Measurements from ENCODE around the gene SASH1. TPM values are rescaled to one million over a fixed set of nuclear protein-coding genes. Genes with fewer than 3 reads are reported as not detected.
A peak's percentile ranks its signal among the peaks of the same experiment; 100 is the strongest.

The SASH1 gene
- total and polyA plus RNA-seq, 7 experiments from 2014 or later = 0.24 to 7.8 (median 1.4) TPM; not detected in 2

- ATAC-seq = no peak
- no peak overlapping the region for H3K27ac ChIP-seq (ENCODE audit: low read depth, low read length)
- no peak overlapping the region for H3K4me3 ChIP-seq (ENCODE audit: low read length)
- H3K27me3 ChIP-seq (ENCODE audit: control insufficient read depth in 2 of 2, insufficient read depth in 2 of 2, low read length in 2 of 2) = no peaks in the 10 kb centered on the region
- Mint-ChIP-seq H3K27ac (no peak overlapping the region), H3K27me3 (peaks cover 21 to 36% (median 31%) of the 10 kb centered on the region in 5 donors), H3K4me3 (no peak overlapping the region), H3K36me3 (no peaks in the 10 kb centered on the region), H3K9me3 (peaks cover 0 to 1% (median 0%) of the 10 kb centered on the region in 11 donors), H3K4me1 (peaks cover 0 to 17% (median 7%) of the 10 kb centered on the region in 7 donors)
- no peaks in the 10 kb centered on the region for H3K4me1 ChIP-seq (ENCODE audit: control insufficient read depth in 2 of 2, insufficient read depth in 2 of 2, low read length in 2 of 2)
- H3K36me3 ChIP-seq (ENCODE audit: control insufficient read depth in 2 of 3, insufficient read depth in 3 of 3, low read length in 3 of 3) = no peaks in the 10 kb centered on the region
- DNase-seq = no peak
- POLR2A ChIA-PET = no interaction called here
- CTCF ChIA-PET = no interaction called here
- intact Hi-C loops (cut with micrococcal nuclease) = loop anchor here in 1 of 2 donors (5.0 kb wide), 1 partner anchor 466 kb away; no protein-coding TSS in a partner anchor
- H3K9me3 ChIP-seq (ENCODE audit: control insufficient read depth in 2 of 3, low read length in 3 of 3) = no peaks in the 10 kb centered on the region
Observed at GRCh38 chr6:148561629-148562028, 219.0 kb downstream of the SASH1 start.

GRCh38 chr6:148563066-148563465 is 220.4 kb downstream of the SASH1 start:
- Mint-ChIP-seq H3K9me3 (no peaks in the 10 kb centered on the region), H3K36me3 (no peaks in the 10 kb centered on the region), H3K4me1 (peaks cover 0 to 14% (median under 1%) of the 10 kb centered on the region in 7 donors), H3K4me3 (no peak overlapping the region), H3K27ac (no peak overlapping the region), H3K27me3 (peaks cover 18 to 34% (median 24%) of the 10 kb centered on the region in 5 donors)
- H3K4me1 ChIP-seq (ENCODE audit: control insufficient read depth in 2 of 2, insufficient read depth in 2 of 2, low read length in 2 of 2) = no peaks in the 10 kb centered on the region
- no peak for ATAC-seq
- no peak overlapping the region for H3K27ac ChIP-seq (ENCODE audit: low read depth, low read length)
- DNase-seq = no peak
- intact Hi-C loops (cut with micrococcal nuclease) = loop anchor here in 1 of 2 donors (5.0 kb wide), 1 partner anchor 464 kb away; no protein-coding TSS in a partner anchor
- no peaks in the 10 kb centered on the region for H3K27me3 ChIP-seq (ENCODE audit: control insufficient read depth in 2 of 2, insufficient read depth in 2 of 2, low read length in 2 of 2)
- H3K36me3 ChIP-seq (ENCODE audit: control insufficient read depth in 2 of 3, insufficient read depth in 3 of 3, low read length in 3 of 3) = no peaks in the 10 kb centered on the region
- ChIA-PET POLR2A (no interaction called here), CTCF (no interaction called here)
- no peaks in the 10 kb centered on the region for H3K9me3 ChIP-seq (ENCODE audit: control insufficient read depth in 2 of 3, low read length in 3 of 3)
- no peak overlapping the region for H3K4me3 ChIP-seq (ENCODE audit: low read length)

GRCh38 chr6:148564494-148565035 is 221.9 kb downstream of the SASH1 start:
- intact Hi-C loops (cut with micrococcal nuclease) = loop anchor here in 1 of 2 donors (5.0 kb wide), 1 partner anchor 463 kb away; no protein-coding TSS in a partner anchor
- H3K4me1 Mint-ChIP-seq = peaks cover 0 to 14% (median 0%) of the 10 kb centered on the region in 7 donors
- ChIA-PET POLR2A (no interaction called here), CTCF (no interaction called here)
- ATAC-seq = no peak
- H3K9me3 ChIP-seq (ENCODE audit: control insufficient read depth in 2 of 3, low read length in 3 of 3) = no peaks in the 10 kb centered on the region
- no peak overlapping the region for H3K4me3 Mint-ChIP-seq
- H3K36me3 Mint-ChIP-seq = no peaks in the 10 kb centered on the region
- no peak overlapping the region for H3K27ac Mint-ChIP-seq
- H3K27me3 Mint-ChIP-seq = peaks cover 17 to 38% (median 23%) of the 10 kb centered on the region in 5 donors
- H3K27me3 ChIP-seq (ENCODE audit: control insufficient read depth in 2 of 2, insufficient read depth in 2 of 2, low read length in 2 of 2) = no peaks in the 10 kb centered on the region
- no peak overlapping the region for H3K27ac ChIP-seq (ENCODE audit: low read depth, low read length)
- no peak overlapping the region for H3K4me3 ChIP-seq (ENCODE audit: low read length)
- H3K36me3 ChIP-seq (ENCODE audit: control insufficient read depth in 2 of 3, insufficient read depth in 3 of 3, low read length in 3 of 3) = no peaks in the 10 kb centered on the region
- no peak for DNase-seq
- H3K4me1 ChIP-seq (ENCODE audit: control insufficient read depth in 2 of 2, insufficient read depth in 2 of 2, low read length in 2 of 2) = no peaks in the 10 kb centered on the region
- H3K9me3 Mint-ChIP-seq = no peaks in the 10 kb centered on the region

GRCh38 chr6:148565321-148565926 is 222.8 kb downstream of the SASH1 start:
- Mint-ChIP-seq H3K4me1 (peaks cover 0 to 15% (median 0%) of the 10 kb centered on the region in 7 donors), H3K27me3 (peaks cover 15 to 40% (median 25%) of the 10 kb centered on the region in 5 donors), H3K4me3 (no peak overlapping the region), H3K36me3 (no peaks in the 10 kb centered on the region), H3K9me3 (no peaks in the 10 kb centered on the region), H3K27ac (no peak overlapping the region)
- ChIA-PET POLR2A (no interaction called here), CTCF (no interaction called here)
- no peaks in the 10 kb centered on the region for H3K36me3 ChIP-seq (ENCODE audit: control insufficient read depth in 2 of 3, insufficient read depth in 3 of 3, low read length in 3 of 3)
- H3K27ac ChIP-seq (ENCODE audit: low read depth, low read length) = no peak overlapping the region
- H3K27me3 ChIP-seq (ENCODE audit: control insufficient read depth in 2 of 2, insufficient read depth in 2 of 2, low read length in 2 of 2) = no peaks in the 10 kb centered on the region
- no peak overlapping the region for H3K4me3 ChIP-seq (ENCODE audit: low read length)
- H3K4me1 ChIP-seq (ENCODE audit: control insufficient read depth in 2 of 2, insufficient read depth in 2 of 2, low read length in 2 of 2) = no peaks in the 10 kb centered on the region
- ATAC-seq = no peak
- DNase-seq = no peak
- intact Hi-C loops (cut with micrococcal nuclease) = no loop called here
- H3K9me3 ChIP-seq (ENCODE audit: control insufficient read depth in 2 of 3, low read length in 3 of 3) = no peaks in the 10 kb centered on the region

GRCh38 chr6:148565930-148566663 is 223.5 kb downstream of the SASH1 start:
- DNase-seq (no peak), ATAC-seq (peak; percentile 68)
- H3K36me3 Mint-ChIP-seq = no peaks in the 10 kb centered on the region
- H3K27me3 Mint-ChIP-seq = peaks cover 11 to 44% (median 32%) of the 10 kb centered on the region in 5 donors
- Histone ChIP-seq H3K27me3 (ENCODE audit: control insufficient read depth in 2 of 2, insufficient read depth in 2 of 2, low read length in 2 of 2) (no peaks in the 10 kb centered on the region), H3K4me3 (ENCODE audit: low read length) (no peak overlapping the region), H3K36me3 (ENCODE audit: control insufficient read depth in 2 of 3, insufficient read depth in 3 of 3, low read length in 3 of 3) (no peaks in the 10 kb centered on the region), H3K4me1 (ENCODE audit: control insufficient read depth in 2 of 2, insufficient read depth in 2 of 2, low read length in 2 of 2) (no peaks in the 10 kb centered on the region), H3K9me3 (ENCODE audit: control insufficient read depth in 2 of 3, low read length in 3 of 3) (no peaks in the 10 kb centered on the region), H3K27ac (ENCODE audit: low read depth, low read length) (no peak overlapping the region)
- H3K4me3 Mint-ChIP-seq = no peak overlapping the region
- ChIA-PET CTCF (no interaction called here), POLR2A (no interaction called here)
- H3K9me3 Mint-ChIP-seq = no peaks in the 10 kb centered on the region
- intact Hi-C loops (cut with micrococcal nuclease) = no loop called here
- H3K27ac Mint-ChIP-seq = peak overlapping the region in 1 of 9 donors; percentile 21
- peaks cover 0 to 17% (median 0%) of the 10 kb centered on the region in 7 donors for H3K4me1 Mint-ChIP-seq

GRCh38 chr6:148566664-148567350 is 224.2 kb downstream of the SASH1 start:
- H3K4me1 Mint-ChIP-seq = peaks cover 0 to 17% (median 0%) of the 10 kb centered on the region in 7 donors
- H3K27me3 Mint-ChIP-seq = peaks cover 11 to 51% (median 38%) of the 10 kb centered on the region in 5 donors
- H3K4me3 ChIP-seq (ENCODE audit: low read length) = no peak overlapping the region
- H3K4me1 ChIP-seq (ENCODE audit: control insufficient read depth in 2 of 2, insufficient read depth in 2 of 2, low read length in 2 of 2) = no peaks in the 10 kb centered on the region
- H3K4me3 Mint-ChIP-seq = no peak overlapping the region
- no peaks in the 10 kb centered on the region for H3K36me3 ChIP-seq (ENCODE audit: control insufficient read depth in 2 of 3, insufficient read depth in 3 of 3, low read length in 3 of 3)
- H3K27me3 ChIP-seq (ENCODE audit: control insufficient read depth in 2 of 2, insufficient read depth in 2 of 2, low read length in 2 of 2) = no peaks in the 10 kb centered on the region
- intact Hi-C loops (cut with micrococcal nuclease) = no loop called here
- DNase-seq (no peak), ATAC-seq (peak; percentile 60)
- POLR2A ChIA-PET = no interaction called here
- no peaks in the 10 kb centered on the region for H3K36me3 Mint-ChIP-seq
- H3K27ac Mint-ChIP-seq = peak overlapping the region in 1 of 9 donors; percentile 46
- CTCF ChIA-PET = interaction anchor here (1.3 kb wide), 1 partner anchor 10 kb away, joined by 3 read pairs; no protein-coding TSS in a partner anchor
- H3K9me3 Mint-ChIP-seq = no peaks in the 10 kb centered on the region
- H3K27ac ChIP-seq (ENCODE audit: low read depth, low read length) = no peak overlapping the region
- no peaks in the 10 kb centered on the region for H3K9me3 ChIP-seq (ENCODE audit: control insufficient read depth in 2 of 3, low read length in 3 of 3)
